ENCODE results near the gene RNF26.

DNA sequence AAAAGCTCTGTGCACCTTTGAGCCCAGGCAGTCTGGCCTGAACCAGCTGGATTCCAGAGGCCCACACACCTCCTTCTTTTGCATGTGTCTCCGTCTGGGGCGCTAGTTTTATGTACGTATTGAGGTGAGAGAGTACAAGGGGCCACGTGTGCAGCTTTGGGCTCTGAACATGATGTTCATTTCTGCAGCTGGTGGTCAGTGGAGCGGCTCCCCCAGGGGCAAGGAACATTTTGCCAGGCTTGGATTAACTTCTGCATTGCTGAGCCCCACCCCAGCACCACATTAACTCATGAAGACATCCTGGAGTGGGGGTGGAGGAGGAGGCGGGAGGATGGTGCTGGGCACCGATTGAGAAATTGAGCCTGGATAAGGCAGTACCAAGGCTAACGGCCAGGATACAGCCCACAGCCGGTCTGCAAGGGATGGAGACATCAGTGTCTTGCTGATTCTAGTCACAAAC, 33.4 kb downstream of the RNF26 start:
- TF ChIP-seq CTCF (IDR thresholded peaks at IDR 0.05) (no peak), SIN3A (IDR thresholded peaks at IDR 0.05; ENCODE audit: borderline replicate concordance, insufficient read depth, low read depth, low read length) (no peak)

All from Panc1 (cell line).